ENCODE measurements around the gene IQGAP3. TPM values are rescaled to one million over a fixed set of nuclear protein-coding genes. Genes with fewer than 3 reads are reported as not detected.

IQGAP3 gene
- total and polyA plus RNA-seq, 12 donors: 0.07 to 3.8 (median 0.23) TPM

DNA sequence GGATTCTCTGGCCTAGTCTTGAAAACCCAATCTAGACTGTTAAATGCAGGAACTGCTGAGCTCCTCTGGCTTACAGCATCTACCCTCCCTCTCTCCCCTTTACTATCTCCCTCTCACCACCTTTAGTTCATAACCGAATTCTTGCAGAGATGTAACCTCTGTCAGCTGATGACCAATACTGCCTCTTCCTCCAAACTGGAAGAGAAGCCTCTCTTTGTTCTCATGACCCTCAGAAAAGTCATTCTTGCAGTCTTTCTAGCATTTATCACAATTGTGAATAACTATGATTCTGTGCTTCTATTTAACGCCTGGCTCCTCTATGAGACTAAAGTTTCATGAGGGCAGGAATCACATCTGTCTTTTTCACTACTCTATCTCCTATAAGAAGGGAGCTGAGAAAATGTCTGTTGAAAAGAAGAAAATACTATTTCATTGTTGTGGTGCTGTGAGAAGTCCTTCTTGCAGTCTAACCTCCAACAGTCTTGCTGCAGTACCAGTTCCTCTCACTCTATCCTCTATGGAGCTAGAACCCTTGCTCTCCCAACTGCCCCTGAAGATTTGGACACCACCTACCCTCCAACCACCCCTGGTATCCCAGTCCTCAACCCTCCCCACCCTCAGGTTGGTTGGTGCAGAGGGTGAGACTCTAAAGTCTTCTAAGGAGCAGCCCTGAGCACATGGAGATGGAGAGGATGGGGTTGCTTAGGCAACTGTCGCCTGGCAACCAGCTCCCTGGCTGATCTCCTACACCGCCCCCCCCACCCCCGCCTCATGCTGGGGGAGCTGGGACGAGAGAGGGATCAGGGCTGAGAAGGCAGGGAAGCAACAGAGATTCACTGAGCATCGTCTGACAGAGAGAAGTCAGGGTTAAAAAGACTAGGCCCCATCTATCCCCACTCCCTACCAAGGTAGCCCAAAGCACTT lies 85.7 kb downstream of the IQGAP3 start:
- 70 to 71% methylated on average over 7 of the region's 7 CpGs for WGBS, 2 donors
- ATAC-seq: no peak
- Histone ChIP-seq H3K27ac (peak overlapping the region in 5 of 10 donors; percentile 7 to 100 (median 93)), H3K4me3 (no peak overlapping the region), H3K27me3 (no peaks in the 10 kb centered on the region), H3K36me3 (peaks cover 0 to 50% (median 17%) of the 10 kb centered on the region in 9 donors), H3K9me3 (no peaks in the 10 kb centered on the region), H3K4me1 (peaks cover 61 to 100% (median 97%) of the 10 kb centered on the region in 9 donors)
- no peak for DNase-seq
- no peak for TF ChIP-seq CTCF (IDR thresholded peaks at IDR 0.05)
- intact Hi-C loops (cut with DNase I): loop anchor here in 2 of 10 donors (10.0 kb wide), 2 partner anchors 108 to 118 kb away; partner anchors contain the start of genes GPATCH4 (in 1 of the 2) and NAXE (in 1 of the 2)

GRCh38 chr1:156485984-156486383 lies 86.4 kb downstream of the IQGAP3 start:
- H3K36me3 ChIP-seq: peaks cover 4 to 57% (median 22%) of the 10 kb centered on the region in 9 donors
- H3K4me1 ChIP-seq: peaks cover 61 to 100% (median 97%) of the 10 kb centered on the region in 9 donors
- no peak overlapping the region for H3K4me3 ChIP-seq
- H3K27me3 ChIP-seq: no peaks in the 10 kb centered on the region
- TF ChIP-seq CTCF (IDR thresholded peaks at IDR 0.05): no peak
- intact Hi-C loops (cut with DNase I): loop anchor here in 2 of 10 donors (10.0 kb wide), 2 partner anchors 109 to 119 kb away; partner anchors contain the start of genes GPATCH4 (in 1 of the 2) and NAXE (in 1 of the 2)
- ATAC-seq: no peak
- H3K9me3 ChIP-seq: no peaks in the 10 kb centered on the region
- WGBS, 2 donors: 68 to 95% methylated on average over 3 of the region's 3 CpGs
- no peak for DNase-seq
- H3K27ac ChIP-seq: peak overlapping the region in 5 of 10 donors; percentile 7 to 100 (median 22)

DNA sequence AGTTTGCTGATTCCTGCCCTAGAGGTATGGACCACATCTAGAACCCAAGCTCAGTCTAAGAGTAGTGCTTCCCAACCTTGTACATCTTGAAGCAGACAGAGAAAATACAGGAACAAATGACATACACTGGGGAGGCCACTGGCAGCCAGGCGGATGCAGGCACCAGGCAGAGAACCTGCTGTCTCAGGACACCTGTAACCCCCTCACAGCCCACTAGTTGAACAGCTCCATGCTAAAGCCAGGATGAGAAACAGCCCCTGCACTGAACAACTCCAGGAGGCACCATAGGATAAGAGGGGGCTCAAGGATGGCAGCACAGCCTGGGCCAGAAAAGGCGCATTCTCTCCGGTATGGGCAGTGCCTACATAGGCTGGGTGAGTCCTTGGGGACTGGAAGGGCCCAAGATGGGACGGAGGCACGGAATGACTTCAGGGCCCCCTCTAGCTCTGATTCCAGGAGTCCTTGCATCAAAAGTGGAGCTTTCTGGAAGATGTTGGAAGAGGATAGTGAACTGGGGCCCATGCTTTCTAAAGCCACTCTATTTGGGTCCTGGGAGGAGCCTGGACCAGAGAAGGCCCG lies 87.8 kb downstream of the IQGAP3 start:
- DNase-seq (no peak), ATAC-seq (no peak)
- Histone ChIP-seq H3K36me3 (peaks cover 5 to 71% (median 35%) of the 10 kb centered on the region in 9 donors), H3K27ac (peak overlapping the region in 2 of 10 donors; percentile 24 to 41), H3K27me3 (no peaks in the 10 kb centered on the region), H3K4me1 (peaks cover 49 to 100% (median 96%) of the 10 kb centered on the region in 9 donors), H3K9me3 (no peaks in the 10 kb centered on the region), H3K4me3 (no peak overlapping the region)
- WGBS, 2 donors: 87 to 90% methylated on average over 6 of the region's 6 CpGs
- no peak for TF ChIP-seq CTCF (IDR thresholded peaks at IDR 0.05)
- intact Hi-C loops (cut with DNase I): loop anchor here in 2 of 10 donors (10.0 kb wide), 2 partner anchors 110 to 120 kb away; partner anchors contain the start of genes GPATCH4 (in 1 of the 2) and NAXE (in 1 of the 2)

- WGBS, 2 donors: 65 to 74% methylated on average over 2 of the region's 2 CpGs
- intact Hi-C loops (cut with DNase I): loop anchor here in 2 of 10 donors (10.0 kb wide), 2 partner anchors 111 to 121 kb away; partner anchors contain the start of genes GPATCH4 (in 1 of the 2) and NAXE (in 1 of the 2)
- ATAC-seq: no peak
Measured at GRCh38 chr1:156483397-156483796, 89.0 kb downstream of the IQGAP3 start.

More at GRCh38 chr1:156483397-156483796, 89.0 kb downstream of the IQGAP3 start:
- peak overlapping the region in 6 of 10 donors; percentile 4 to 41 (median 26) for H3K27ac ChIP-seq
- TF ChIP-seq CTCF (IDR thresholded peaks at IDR 0.05): no peak
- no peak overlapping the region for H3K4me3 ChIP-seq
- peaks cover 37 to 100% (median 94%) of the 10 kb centered on the region in 9 donors for H3K4me1 ChIP-seq
- H3K9me3 ChIP-seq: no peaks in the 10 kb centered on the region
- H3K36me3 ChIP-seq: peaks cover 5 to 78% (median 46%) of the 10 kb centered on the region in 9 donors
- DNase-seq: no peak
- no peaks in the 10 kb centered on the region for H3K27me3 ChIP-seq
